Measurements from ENCODE around the gene CFAP206. TPM values are rescaled to one million over a fixed set of nuclear protein-coding genes. Genes with fewer than 3 reads are reported as not detected.

CFAP206 gene
- total RNA-seq, 1 donor from 2014 or later, result 0.09 TPM

DNA sequence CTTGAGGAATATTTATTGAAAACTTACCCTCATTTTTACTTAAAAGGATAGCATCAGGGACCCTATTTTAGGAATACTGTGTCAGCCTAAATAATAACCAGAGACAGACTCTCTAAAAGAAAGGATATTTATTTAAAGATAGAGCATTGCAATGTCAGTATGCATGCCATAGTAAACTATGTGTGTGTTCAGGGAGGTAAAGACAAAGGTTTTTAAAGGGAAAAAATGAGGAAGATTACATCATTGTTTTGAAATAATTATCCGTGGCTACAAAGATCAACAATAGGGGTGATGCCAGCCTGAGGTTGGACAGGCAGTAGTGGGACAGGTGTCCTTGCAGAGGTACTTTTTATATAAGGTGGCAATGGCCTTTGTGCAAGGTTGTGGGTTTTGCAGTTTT, 23.7 kb upstream of the CFAP206 start:
- Mint-ChIP-seq H3K9me3 (no peaks in the 10 kb centered on the region), H3K4me1 (peaks cover 2% of the 10 kb centered on the region), H3K4me3 (no peak overlapping the region), H3K27me3 (no peaks in the 10 kb centered on the region), H3K27ac (no peak overlapping the region), H3K36me3 (ENCODE audit: low read depth) (no peaks in the 10 kb centered on the region)
- ATAC-seq (ENCODE audit: low read depth) (no peak), DNase-seq (no peak)
- ChIA-PET CTCF (no interaction called here), POLR2A (no interaction called here)
- intact Hi-C loops (cut with micrococcal nuclease), result no loop called here
- TF ChIP-seq, protein P1, sequence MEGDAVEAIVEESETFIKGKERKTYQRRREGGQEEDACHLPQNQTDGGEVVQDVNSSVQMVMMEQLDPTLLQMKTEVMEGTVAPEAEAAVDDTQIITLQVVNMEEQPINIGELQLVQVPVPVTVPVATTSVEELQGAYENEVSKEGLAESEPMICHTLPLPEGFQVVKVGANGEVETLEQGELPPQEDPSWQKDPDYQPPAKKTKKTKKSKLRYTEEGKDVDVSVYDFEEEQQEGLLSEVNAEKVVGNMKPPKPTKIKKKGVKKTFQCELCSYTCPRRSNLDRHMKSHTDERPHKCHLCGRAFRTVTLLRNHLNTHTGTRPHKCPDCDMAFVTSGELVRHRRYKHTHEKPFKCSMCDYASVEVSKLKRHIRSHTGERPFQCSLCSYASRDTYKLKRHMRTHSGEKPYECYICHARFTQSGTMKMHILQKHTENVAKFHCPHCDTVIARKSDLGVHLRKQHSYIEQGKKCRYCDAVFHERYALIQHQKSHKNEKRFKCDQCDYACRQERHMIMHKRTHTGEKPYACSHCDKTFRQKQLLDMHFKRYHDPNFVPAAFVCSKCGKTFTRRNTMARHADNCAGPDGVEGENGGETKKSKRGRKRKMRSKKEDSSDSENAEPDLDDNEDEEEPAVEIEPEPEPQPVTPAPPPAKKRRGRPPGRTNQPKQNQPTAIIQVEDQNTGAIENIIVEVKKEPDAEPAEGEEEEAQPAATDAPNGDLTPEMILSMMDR (IDR thresholded peaks at IDR 0.05), result no peak

DNA sequence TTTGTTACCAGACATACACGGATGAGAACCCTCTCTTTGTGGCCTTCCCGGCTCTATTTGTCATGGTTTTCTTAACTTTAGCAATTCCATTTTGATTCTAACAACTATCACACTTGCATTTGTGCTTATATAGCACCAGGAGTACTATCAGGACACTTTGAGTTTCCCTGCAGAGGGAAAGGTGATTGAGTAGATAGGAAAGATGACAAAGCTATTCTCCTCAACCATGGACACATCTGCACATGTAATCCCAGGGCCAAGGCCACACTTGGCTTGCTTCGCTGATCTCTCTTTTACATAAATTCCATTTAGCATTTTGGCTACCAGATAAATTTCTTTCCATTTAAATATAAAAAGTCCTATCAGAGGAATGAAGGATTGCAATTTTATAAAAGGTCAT, 23.3 kb upstream of the CFAP206 start:
- no peaks in the 10 kb centered on the region for H3K36me3 Mint-ChIP-seq (ENCODE audit: low read depth)
- DNase-seq (no peak), ATAC-seq (ENCODE audit: low read depth) (no peak)
- no peaks in the 10 kb centered on the region for H3K27me3 Mint-ChIP-seq
- TF ChIP-seq, protein P1 (IDR thresholded peaks at IDR 0.05), result no peak
- intact Hi-C loops (cut with micrococcal nuclease), result no loop called here
- no peaks in the 10 kb centered on the region for H3K9me3 Mint-ChIP-seq
- CTCF ChIA-PET, result no interaction called here
- no peak overlapping the region for H3K27ac Mint-ChIP-seq
- H3K4me3 Mint-ChIP-seq, result no peak overlapping the region
- H3K4me1 Mint-ChIP-seq, result no peaks in the 10 kb centered on the region
- POLR2A ChIA-PET, result no interaction called here

DNA sequence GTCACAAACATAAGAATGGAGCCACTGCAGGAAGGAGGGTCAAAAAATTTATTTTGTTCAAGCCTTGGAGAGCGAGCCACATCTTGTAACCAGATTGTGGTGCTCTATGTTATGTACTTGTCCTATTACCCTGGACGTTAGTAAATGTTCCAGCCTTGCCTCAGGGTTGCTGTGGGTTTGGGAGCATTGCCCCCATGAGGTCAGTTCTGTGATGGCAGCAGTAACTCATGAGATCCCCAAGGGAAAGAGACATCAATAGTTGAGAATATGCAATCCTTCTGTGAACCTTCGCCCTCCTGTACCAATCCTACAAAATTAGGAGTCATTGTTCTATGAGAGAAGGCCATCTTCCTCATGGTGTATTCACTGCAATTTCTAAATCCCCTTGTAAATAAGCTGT, 16.4 kb upstream of the CFAP206 start:
- Mint-ChIP-seq H3K4me3 (no peak overlapping the region), H3K4me1 (peaks cover 1% of the 10 kb centered on the region), H3K27ac (no peak overlapping the region), H3K27me3 (no peaks in the 10 kb centered on the region), H3K36me3 (ENCODE audit: low read depth) (no peaks in the 10 kb centered on the region), H3K9me3 (no peaks in the 10 kb centered on the region)
- DNase-seq (no peak), ATAC-seq (ENCODE audit: low read depth) (no peak)
- ChIA-PET POLR2A (no interaction called here), CTCF (no interaction called here)
- TF ChIP-seq, protein P1 (IDR thresholded peaks at IDR 0.05), result no peak
- intact Hi-C loops (cut with micrococcal nuclease), result no loop called here

DNA sequence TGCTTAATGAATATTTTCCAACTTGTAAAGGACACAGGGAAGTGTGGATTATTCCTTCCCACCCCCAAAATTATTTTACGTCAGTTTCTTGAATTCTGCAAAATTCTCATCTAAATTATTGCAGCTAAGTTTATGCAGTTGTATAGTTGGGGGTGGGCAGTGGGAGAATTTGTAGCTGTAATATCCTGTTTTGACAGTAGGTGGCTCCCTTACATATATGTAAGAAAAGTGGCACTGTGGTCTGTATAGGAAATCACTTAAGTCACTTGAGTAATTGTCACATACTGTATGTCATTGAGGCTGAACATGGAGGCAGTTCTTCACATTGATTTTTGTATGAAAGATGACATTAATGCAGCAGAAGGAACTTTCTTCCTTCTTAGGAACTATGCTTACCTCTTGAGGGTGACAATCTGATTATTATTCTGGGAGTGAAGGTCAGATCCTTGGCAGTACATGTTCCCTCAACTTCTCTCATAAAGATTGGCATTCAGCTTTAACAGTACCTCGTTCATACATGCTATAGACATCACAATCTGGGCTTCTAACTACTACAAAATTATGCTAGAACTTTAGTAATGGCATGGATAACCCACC, 14.6 kb upstream of the CFAP206 start:
- no peak overlapping the region for H3K27ac Mint-ChIP-seq
- DNase-seq (no peak), ATAC-seq (ENCODE audit: low read depth) (peak; percentile 94)
- H3K4me3 Mint-ChIP-seq, result no peak overlapping the region
- ChIA-PET POLR2A (interaction anchor here (0.6 kb wide), 2 partner anchors 16 to 80 kb away, joined by 3 read pairs; partner anchors contain the start of gene SLC35A1), CTCF (interaction anchor here (0.6 to 2.8 kb wide), 12 partner anchors 10 to 1478 kb away, joined by 3 to 28 read pairs (median 4); partner anchors contain the start of gene CFAP206)
- peaks cover 5% of the 10 kb centered on the region for H3K4me1 Mint-ChIP-seq
- intact Hi-C loops (cut with micrococcal nuclease), result loop anchor here (1.0 to 2.0 kb wide), 8 partner anchors 15 to 1477 kb away; no protein-coding TSS in a partner anchor
- H3K36me3 Mint-ChIP-seq (ENCODE audit: low read depth), result no peaks in the 10 kb centered on the region
- no peaks in the 10 kb centered on the region for H3K9me3 Mint-ChIP-seq
- TF ChIP-seq, protein P1 (IDR thresholded peaks at IDR 0.05), result peak; percentile 53
- H3K27me3 Mint-ChIP-seq, result no peaks in the 10 kb centered on the region

DNA sequence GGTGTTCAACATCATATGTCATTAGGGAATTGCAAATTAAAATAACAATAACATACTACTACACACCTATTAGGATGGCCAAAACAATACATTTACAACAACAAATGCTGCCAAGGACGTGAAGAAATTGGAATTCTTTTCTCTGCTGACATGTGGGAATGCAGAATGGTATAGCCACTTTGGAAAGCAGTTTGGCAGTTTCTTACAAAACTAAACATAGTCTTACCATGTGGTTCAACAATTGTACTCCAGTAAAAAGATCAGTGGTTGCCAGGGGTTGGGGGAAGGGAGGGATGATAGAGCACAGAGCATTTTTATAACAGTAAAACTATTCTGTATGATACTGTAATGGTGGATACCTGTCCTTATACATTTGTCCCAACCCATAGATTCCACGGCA, 12.3 kb upstream of the CFAP206 start:
- Mint-ChIP-seq H3K4me3 (no peak overlapping the region), H3K4me1 (peaks cover 5% of the 10 kb centered on the region), H3K9me3 (no peaks in the 10 kb centered on the region), H3K27me3 (no peaks in the 10 kb centered on the region), H3K27ac (no peak overlapping the region), H3K36me3 (ENCODE audit: low read depth) (no peaks in the 10 kb centered on the region)
- TF ChIP-seq, protein P1 (IDR thresholded peaks at IDR 0.05), result no peak
- CTCF ChIA-PET, result no interaction called here
- POLR2A ChIA-PET, result no interaction called here
- ATAC-seq (ENCODE audit: low read depth) (no peak), DNase-seq (no peak)
- intact Hi-C loops (cut with micrococcal nuclease), result no loop called here

All from activated B cell treated with CpG ODN at 0.5 μM for 24 hours (primary cell).